HEK293T (cell line): ENCODE results near the gene ADAMTSL2.

Experiments
- ARNT ChIP-seq: fragments of 450-650 bp; IDR thresholded peaks from 2 replicates; pipeline ENCODE4 v1.6.1; 2017; ENCODE audit warnings: mild to moderate bottlenecking
- BHLHE40 ChIP-seq: fragments of 450-650 bp; IDR thresholded peaks from 2 replicates; pipeline ENCODE4 v1.6.1; 2016; ENCODE audit warnings: mild to moderate bottlenecking, moderate library complexity, borderline replicate concordance
- ELF4 ChIP-seq: fragments of 450-650 bp; IDR thresholded peaks from 2 replicates; pipeline ENCODE4 v1.6.1; 2017; ENCODE audit warnings: antibody characterized with exemption
- FOXA1 ChIP-seq: fragments of 450-650 bp; IDR thresholded peaks from 2 replicates; pipeline ENCODE4 v1.6.1; 2016; ENCODE audit warnings: mild to moderate bottlenecking
- FOXK2 ChIP-seq: fragments of 450-650 bp; IDR thresholded peaks from 2 replicates; pipeline ENCODE4 v1.6.1; 2016; ENCODE audit warnings: mild to moderate bottlenecking
- FOXM1 ChIP-seq: fragments of 450-650 bp; IDR thresholded peaks from 2 replicates; pipeline ENCODE4 v1.6.1; 2017; ENCODE audit warnings: mild to moderate bottlenecking, borderline replicate concordance
- L3MBTL2 ChIP-seq: fragments of 450-650 bp; conservative IDR thresholded peaks from 2 replicates; pipeline ENCODE4 v1.6.1; 2016; ENCODE audit warnings: mild to moderate bottlenecking
- NFRKB ChIP-seq: fragments of 450-650 bp; IDR thresholded peaks from 2 replicates; pipeline ENCODE4 v1.6.1; 2016; ENCODE audit warnings: mild to moderate bottlenecking, moderate library complexity
- SP1 ChIP-seq: fragments of 450-650 bp; IDR thresholded peaks from 2 replicates; pipeline ENCODE4 v1.6.1; 2017
- SUZ12 ChIP-seq: fragments of 450-650 bp; IDR thresholded peaks from 2 replicates; pipeline ENCODE4 v1.6.1; 2016; ENCODE audit warnings: mild to moderate bottlenecking
- TARDBP ChIP-seq: fragments of 450-650 bp; IDR thresholded peaks from 2 replicates; pipeline ENCODE4 v1.6.1; 2016
- ZNF384 ChIP-seq: fragments of 450-650 bp; IDR thresholded peaks from 2 replicates; pipeline ENCODE4 v1.6.1; 2016
- TF ChIP-seq, protein P1 (sequence below): fragments of 450-650 bp; IDR thresholded peaks from 2 replicates; pipeline ENCODE4 v1.6.1; 2016

- no peak for TF ChIP-seq SP1
- no peak for TF ChIP-seq ELF4
- TF ChIP-seq FOXK2, result no peak
- no peak for TF ChIP-seq FOXM1
- TF ChIP-seq TARDBP, result no peak
- TF ChIP-seq BHLHE40, result no peak
- TF ChIP-seq FOXA1, result no peak
- TF ChIP-seq ARNT, result no peak
- no peak for TF ChIP-seq NFRKB
- TF ChIP-seq SUZ12, result no peak
- TF ChIP-seq, protein P1, sequence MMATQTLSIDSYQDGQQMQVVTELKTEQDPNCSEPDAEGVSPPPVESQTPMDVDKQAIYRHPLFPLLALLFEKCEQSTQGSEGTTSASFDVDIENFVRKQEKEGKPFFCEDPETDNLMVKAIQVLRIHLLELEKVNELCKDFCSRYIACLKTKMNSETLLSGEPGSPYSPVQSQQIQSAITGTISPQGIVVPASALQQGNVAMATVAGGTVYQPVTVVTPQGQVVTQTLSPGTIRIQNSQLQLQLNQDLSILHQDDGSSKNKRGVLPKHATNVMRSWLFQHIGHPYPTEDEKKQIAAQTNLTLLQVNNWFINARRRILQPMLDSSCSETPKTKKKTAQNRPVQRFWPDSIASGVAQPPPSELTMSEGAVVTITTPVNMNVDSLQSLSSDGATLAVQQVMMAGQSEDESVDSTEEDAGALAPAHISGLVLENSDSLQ, result no peak
- TF ChIP-seq L3MBTL2, result no peak
- no peak for TF ChIP-seq ZNF384
Measured at GRCh38 chr9:133508046-133508445, 26.5 kb upstream of the ADAMTSL2 start.
